Liver (tissue), 9 donors: Measurements from ENCODE around the gene KLF12. TPM values are rescaled to one million over a fixed set of nuclear protein-coding genes. Genes with fewer than 3 reads are reported as not detected.

Experiments used
- DNase-seq: peaks from one replicate; pipeline ENCODE4 v3.0.0-alpha.2; 2017; ENCODE audit warnings: low spot score
- H3K27ac ChIP-seq, 2 donors: one replicate each; pipeline ENCODE4 v1.7.0; 2013; ENCODE audit warnings: inconsistent platforms in 2 of 2, low read length in 2 of 2, control low read depth in 1 of 2, low read depth in 1 of 2, mild to moderate bottlenecking in 1 of 2
- H3K27me3 ChIP-seq, 4 donors: one replicate each; pipeline versions ENCODE4 v1.6.1 to v1.7.0; 2013; ENCODE audit warnings: low read length in 3 of 4, inconsistent platforms in 1 of 4, mild to moderate bottlenecking in 1 of 4, moderate library complexity in 1 of 4; ENCODE audit not compliant: control insufficient read depth in 4 of 4, insufficient read depth in 4 of 4
- H3K36me3 ChIP-seq, 4 donors: one replicate each; pipeline versions ENCODE4 v1.6.1 to v1.7.0; 2013; ENCODE audit warnings: low read length in 3 of 4, mild to moderate bottlenecking in 3 of 4, low read depth in 1 of 4, moderate library complexity in 1 of 4; ENCODE audit not compliant: control insufficient read depth in 4 of 4, insufficient read depth in 3 of 4
- H3K4me1 ChIP-seq, 4 donors: one replicate each; pipeline versions ENCODE4 v1.6.1 to v1.7.0; 2013; ENCODE audit warnings: low read length in 3 of 4, mild to moderate bottlenecking in 3 of 4, moderate library complexity in 1 of 4; ENCODE audit not compliant: control insufficient read depth in 4 of 4, insufficient read depth in 4 of 4
- H3K4me3 ChIP-seq, 3 donors: one replicate each; pipeline versions ENCODE4 v1.6.1 to v1.7.0; 2013; ENCODE audit warnings: low read length in 3 of 3, control low read depth in 1 of 3, low read depth in 1 of 3, mild to moderate bottlenecking in 1 of 3
- H3K9ac ChIP-seq, 2 donors: one replicate each; pipeline ENCODE4 v1.7.0; 2013; ENCODE audit warnings: low read length in 2 of 2, mild to moderate bottlenecking in 2 of 2, moderate library complexity in 2 of 2, control low read depth in 1 of 2, low read depth in 1 of 2
- H3K9me3 ChIP-seq, 4 donors: one replicate each; pipeline versions ENCODE4 v1.6.1 to v1.7.0; 2013; ENCODE audit warnings: low read length in 3 of 4; ENCODE audit not compliant: control insufficient read depth in 4 of 4
- ATF3 ChIP-seq: IDR thresholded peaks from 2 replicates; pipeline ENCODE4 v1.6.1; 2016; ENCODE audit warnings: antibody characterized with exemption
- EGR1 ChIP-seq, 2 donors: IDR thresholded peaks; 2 replicates each; pipeline ENCODE4 v1.6.1; 2016 to 2018; ENCODE audit warnings: antibody characterized with exemption in 2 of 2, low read depth in 2 of 2
- FOXA1 ChIP-seq: IDR thresholded peaks from 2 replicates; pipeline ENCODE4 v1.6.1; 2016; ENCODE audit warnings: antibody characterized with exemption
- FOXA2 ChIP-seq: IDR thresholded peaks from 2 replicates; pipeline ENCODE4 v1.6.1; 2016; ENCODE audit warnings: antibody characterized with exemption
- GABPA ChIP-seq, 2 donors: IDR thresholded peaks in 1 of 2; conservative IDR thresholded peaks in 1 of 2; 2 replicates each; pipeline ENCODE4 v1.6.1; 2016; ENCODE audit warnings: antibody characterized with exemption in 2 of 2, mild to moderate bottlenecking in 1 of 2, moderate library complexity in 1 of 2
- HNF4A ChIP-seq, 2 donors: conservative IDR thresholded peaks; 2 replicates each; pipeline ENCODE4 v1.6.1; 2016; ENCODE audit warnings: antibody characterized with exemption in 2 of 2, mild to moderate bottlenecking in 2 of 2
- HNF4G ChIP-seq: IDR thresholded peaks from 2 replicates; pipeline ENCODE4 v1.6.1; 2016; ENCODE audit warnings: antibody characterized with exemption
- JUND ChIP-seq, 2 donors: IDR thresholded peaks; 2 replicates each; pipeline ENCODE4 v1.6.1; 2016; ENCODE audit warnings: antibody characterized with exemption in 2 of 2
- NR2F2 ChIP-seq: IDR thresholded peaks from 2 replicates; pipeline ENCODE4 v1.6.1; 2016; ENCODE audit warnings: antibody characterized with exemption
- RAD21 ChIP-seq, 2 donors: IDR thresholded peaks; 2 replicates each; pipeline ENCODE4 v1.6.1; 2016; ENCODE audit warnings: antibody characterized with exemption in 2 of 2, mild to moderate bottlenecking in 2 of 2
- REST ChIP-seq: IDR thresholded peaks from 2 replicates; pipeline ENCODE4 v1.6.1; 2016; ENCODE audit warnings: antibody characterized with exemption, mild to moderate bottlenecking
- RXRA ChIP-seq, 2 donors: IDR thresholded peaks; 2 replicates each; pipeline ENCODE4 v1.6.1; 2017 to 2018; ENCODE audit warnings: antibody characterized with exemption in 2 of 2, mild to moderate bottlenecking in 1 of 2
- SP1 ChIP-seq: IDR thresholded peaks from 2 replicates; pipeline ENCODE4 v1.6.1; 2018; ENCODE audit warnings: antibody characterized with exemption, mild to moderate bottlenecking
- TAF1 ChIP-seq: conservative IDR thresholded peaks from 2 replicates; pipeline ENCODE4 v1.6.1; 2016; ENCODE audit warnings: antibody characterized with exemption, mild to moderate bottlenecking
- YY1 ChIP-seq: IDR thresholded peaks from 2 replicates; pipeline ENCODE4 v1.6.1; 2016; ENCODE audit warnings: antibody characterized with exemption, mild to moderate bottlenecking
- WGBS: extraction: QIAGEN DNeasy Blood & Tissue Kit; methylation state at CpG from one replicate; pipeline ENCODE4 v1.1.7; 2013; 5-methylcytosine and 5-hydroxymethylcytosine counted together
- polyA plus RNA-seq, 2 donors: library from polyadenylated mRNA; stranded (reverse) in 1 of 2; unstranded in 1 of 2; fragments of 200-250 nt in 1 of 2; fragments of >200 nt in 1 of 2; fragmentation: Nextera tagmentation in 1 of 2; extraction: Ambion mirVana in 1 of 2; gene quantifications; one replicate each; pipeline versions ENCODE4 v1.2.1 to v1.2.3, GENCODE V29; 2013 to 2015
- total RNA-seq, 2 donors: library from RNA; depleted of rRNA; stranded (reverse); fragments of >200 nt; gene quantifications; one replicate each; pipeline ENCODE4 v1.2.3, GENCODE V29; 2014
- TF ChIP-seq, protein P1 (sequence below): fragments of 150-350 bp; IDR thresholded peaks from 2 replicates; pipeline ENCODE4 v1.5.1; 2017; ENCODE audit warnings: improper control_type of control experiment, low read depth, low read length; ENCODE audit not compliant: missing input control
- TF ChIP-seq, protein P2 (sequence below): IDR thresholded peaks from 2 replicates; pipeline ENCODE4 v1.6.1; 2016; ENCODE audit warnings: antibody characterized with exemption
- TF ChIP-seq, protein P3 (sequence below): IDR thresholded peaks from 2 replicates; pipeline ENCODE4 v1.6.1; 2016; ENCODE audit warnings: antibody characterized with exemption
- donor health status: healthy.
- donor health status: healthy.
- donor health status: healthy.
- donor health status: healthy.
- donor health status: healthy.

KLF12 gene
- total and polyA plus RNA-seq, 4 donors = 2.4 to 15.9 (median 11.3) TPM

DNA sequence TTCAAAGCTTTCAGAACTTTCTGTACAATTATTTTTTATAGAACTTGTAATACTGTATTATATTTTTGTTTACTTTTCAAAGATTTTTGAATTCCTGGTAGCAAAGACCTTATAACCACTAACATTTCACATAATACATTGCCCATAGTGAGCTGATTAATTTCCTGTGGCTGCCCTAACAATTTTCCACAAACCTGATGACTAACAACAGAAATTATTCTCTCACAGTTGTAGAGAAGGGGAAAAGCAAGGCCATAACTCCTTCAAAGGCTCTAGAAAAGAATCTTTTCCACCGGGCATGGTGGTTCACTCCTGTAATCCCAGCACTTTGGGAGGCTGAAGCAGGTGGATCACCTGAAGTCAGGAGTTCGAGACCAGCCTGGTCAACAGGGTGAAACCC, 19.1 kb downstream of the KLF12 start:
- TF ChIP-seq NR2F2 (no peak), FOXA2 (no peak), HNF4G (no peak), YY1 (no peak), HNF4A (conservative IDR thresholded peaks at IDR 0.05) (no peak), EGR1 (IDR thresholded peaks at IDR 0.05; ENCODE audit: low read depth in 2 of 2) (no peak), JUND (IDR thresholded peaks at IDR 0.05) (no peak), ATF3 (no peak)
- TF ChIP-seq, protein P1, sequence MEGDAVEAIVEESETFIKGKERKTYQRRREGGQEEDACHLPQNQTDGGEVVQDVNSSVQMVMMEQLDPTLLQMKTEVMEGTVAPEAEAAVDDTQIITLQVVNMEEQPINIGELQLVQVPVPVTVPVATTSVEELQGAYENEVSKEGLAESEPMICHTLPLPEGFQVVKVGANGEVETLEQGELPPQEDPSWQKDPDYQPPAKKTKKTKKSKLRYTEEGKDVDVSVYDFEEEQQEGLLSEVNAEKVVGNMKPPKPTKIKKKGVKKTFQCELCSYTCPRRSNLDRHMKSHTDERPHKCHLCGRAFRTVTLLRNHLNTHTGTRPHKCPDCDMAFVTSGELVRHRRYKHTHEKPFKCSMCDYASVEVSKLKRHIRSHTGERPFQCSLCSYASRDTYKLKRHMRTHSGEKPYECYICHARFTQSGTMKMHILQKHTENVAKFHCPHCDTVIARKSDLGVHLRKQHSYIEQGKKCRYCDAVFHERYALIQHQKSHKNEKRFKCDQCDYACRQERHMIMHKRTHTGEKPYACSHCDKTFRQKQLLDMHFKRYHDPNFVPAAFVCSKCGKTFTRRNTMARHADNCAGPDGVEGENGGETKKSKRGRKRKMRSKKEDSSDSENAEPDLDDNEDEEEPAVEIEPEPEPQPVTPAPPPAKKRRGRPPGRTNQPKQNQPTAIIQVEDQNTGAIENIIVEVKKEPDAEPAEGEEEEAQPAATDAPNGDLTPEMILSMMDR = no peak
- no peak for DNase-seq
- Histone ChIP-seq H3K4me3 (no peak overlapping the region), H3K27ac (no peak overlapping the region), H3K36me3 (no peaks in the 10 kb centered on the region), H3K9ac (no peak overlapping the region), H3K27me3 (no peaks in the 10 kb centered on the region), H3K9me3 (peaks cover 0 to 7% (median 4%) of the 10 kb centered on the region in 4 donors), H3K4me1 (peaks cover 2 to 30% (median 17%) of the 10 kb centered on the region in 4 donors)
- 74% methylated on average over 2 of the region's 2 CpGs for WGBS

DNA sequence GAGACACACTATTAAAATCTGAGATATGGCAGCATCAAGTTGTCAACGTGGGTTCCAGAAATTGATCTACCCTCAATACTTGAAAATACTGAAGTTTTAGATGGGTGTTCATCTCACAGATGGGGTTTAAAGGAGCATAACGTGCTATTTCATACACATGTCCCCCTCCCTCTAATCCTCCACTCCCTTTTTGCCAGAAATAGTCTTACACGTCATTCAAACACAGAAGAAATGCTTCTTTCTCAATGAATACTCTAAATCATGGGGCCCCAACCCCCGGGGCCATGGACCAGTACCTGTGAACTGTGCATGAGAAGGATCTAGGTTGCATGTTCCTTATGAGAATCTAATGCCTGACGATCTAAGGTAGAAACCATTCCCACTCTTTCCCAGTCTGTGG, 19.6 kb downstream of the KLF12 start:
- Histone ChIP-seq H3K27me3 (no peaks in the 10 kb centered on the region), H3K36me3 (no peaks in the 10 kb centered on the region)

More for the DNA sequence above, 19.6 kb downstream of the KLF12 start:
- Histone ChIP-seq H3K4me1 (peaks cover 3 to 34% (median 18%) of the 10 kb centered on the region in 4 donors), H3K27ac (no peak overlapping the region), H3K9ac (no peak overlapping the region), H3K9me3 (peaks cover 0 to 7% (median 4%) of the 10 kb centered on the region in 4 donors), H3K4me3 (no peak overlapping the region)
- WGBS = 93% methylated on average over 5 of the region's 5 CpGs
- TF ChIP-seq YY1 = no peak
- no peak for TF ChIP-seq RAD21 (IDR thresholded peaks at IDR 0.05)
- TF ChIP-seq ATF3 = no peak
- TF ChIP-seq JUND (IDR thresholded peaks at IDR 0.05) = no peak
- TF ChIP-seq GABPA (IDR thresholded peaks at IDR 0.05 in 1 of 2, conservative IDR thresholded peaks at IDR 0.05 in 1 of 2) = no peak
- TF ChIP-seq, protein P2, sequence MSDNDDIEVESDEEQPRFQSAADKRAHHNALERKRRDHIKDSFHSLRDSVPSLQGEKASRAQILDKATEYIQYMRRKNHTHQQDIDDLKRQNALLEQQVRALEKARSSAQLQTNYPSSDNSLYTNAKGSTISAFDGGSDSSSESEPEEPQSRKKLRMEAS = no peak
- TF ChIP-seq, protein P1 = no peak
- no peak for TF ChIP-seq HNF4A (conservative IDR thresholded peaks at IDR 0.05)
- TF ChIP-seq FOXA1 = no peak
- TF ChIP-seq EGR1 (IDR thresholded peaks at IDR 0.05; ENCODE audit: low read depth in 2 of 2) = no peak
- no peak for TF ChIP-seq REST
- TF ChIP-seq SP1 = no peak
- TF ChIP-seq TAF1 = no peak
- no peak for TF ChIP-seq RXRA (IDR thresholded peaks at IDR 0.05)
- no peak for TF ChIP-seq FOXA2
- no peak for TF ChIP-seq NR2F2
- TF ChIP-seq, protein P3, sequence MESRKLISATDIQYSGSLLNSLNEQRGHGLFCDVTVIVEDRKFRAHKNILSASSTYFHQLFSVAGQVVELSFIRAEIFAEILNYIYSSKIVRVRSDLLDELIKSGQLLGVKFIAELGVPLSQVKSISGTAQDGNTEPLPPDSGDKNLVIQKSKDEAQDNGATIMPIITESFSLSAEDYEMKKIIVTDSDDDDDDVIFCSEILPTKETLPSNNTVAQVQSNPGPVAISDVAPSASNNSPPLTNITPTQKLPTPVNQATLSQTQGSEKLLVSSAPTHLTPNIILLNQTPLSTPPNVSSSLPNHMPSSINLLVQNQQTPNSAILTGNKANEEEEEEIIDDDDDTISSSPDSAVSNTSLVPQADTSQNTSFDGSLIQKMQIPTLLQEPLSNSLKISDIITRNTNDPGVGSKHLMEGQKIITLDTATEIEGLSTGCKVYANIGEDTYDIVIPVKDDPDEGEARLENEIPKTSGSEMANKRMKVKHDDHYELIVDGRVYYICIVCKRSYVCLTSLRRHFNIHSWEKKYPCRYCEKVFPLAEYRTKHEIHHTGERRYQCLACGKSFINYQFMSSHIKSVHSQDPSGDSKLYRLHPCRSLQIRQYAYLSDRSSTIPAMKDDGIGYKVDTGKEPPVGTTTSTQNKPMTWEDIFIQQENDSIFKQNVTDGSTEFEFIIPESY = no peak
- no peak for TF ChIP-seq HNF4G
- no peak for DNase-seq
